HFFc6 (cell line): ENCODE measurements around the gene PTPRE. TPM values are rescaled to one million over a fixed set of nuclear protein-coding genes. Genes with fewer than 3 reads are reported as not detected.
A peak's percentile ranks its signal among the peaks of the same experiment; 100 is the strongest.

Experiments
- DNase-seq: peaks from one replicate; pipeline ENCODE4 v3.0.0-alpha.2; 2018
- H3K27ac Mint-ChIP-seq: 2 replicates; pipeline ENCODE4 v1.8.0; 2020; ENCODE audit warnings: mild to moderate bottlenecking, mixed read lengths
- H3K27me3 Mint-ChIP-seq: 2 replicates; pipeline ENCODE4 v1.8.0; 2021; ENCODE audit warnings: mild to moderate bottlenecking, moderate library complexity, mixed read lengths; ENCODE audit not compliant: insufficient read depth
- H3K36me3 Mint-ChIP-seq: 2 replicates; pipeline ENCODE4 v1.8.0; 2021; ENCODE audit warnings: low read depth, mixed read lengths
- H3K4me1 Mint-ChIP-seq: 2 replicates; pipeline ENCODE4 v1.8.0; 2020; ENCODE audit warnings: low read depth, mixed read lengths
- H3K4me3 Mint-ChIP-seq: 2 replicates; pipeline ENCODE4 v1.8.0; 2020; ENCODE audit warnings: mild to moderate bottlenecking, moderate library complexity, mixed read lengths
- H3K9me3 Mint-ChIP-seq: 2 replicates; pipeline ENCODE4 v1.8.0; 2020; ENCODE audit warnings: mild to moderate bottlenecking, mixed read lengths
- CTCF ChIP-seq: fragments of 200-600 bp; sonication (generic); IDR thresholded peaks from 2 replicates; pipeline ENCODE4 v1.5.0; 2021; ENCODE audit warnings: antibody characterized with exemption, mild to moderate bottlenecking
- total RNA-seq, 6 experiments: library from RNA; stranded (reverse); fragmentation: NEBNext Ultra II Directional; extraction: Animal tissue kit (Norgen Biotek cat#: 25700); gene quantifications; 2 replicates in 1 of 6; 3 replicates in 5 of 6; pipeline ENCODE4 v1.2.3, GENCODE V29; 2021

PTPRE gene
- total RNA-seq, 6 experiments from 2014 or later, result 0.14 to 0.37 (median 0.15) TPM; not detected in 3

- Mint-ChIP-seq H3K4me3 (no peak overlapping the region), H3K27me3 (peaks cover 25% of the 10 kb centered on the region), H3K27ac (no peak overlapping the region), H3K4me1 (peaks cover 13% of the 10 kb centered on the region), H3K36me3 (no peaks in the 10 kb centered on the region), H3K9me3 (no peaks in the 10 kb centered on the region)
- no peak for DNase-seq
- TF ChIP-seq CTCF, result no peak
Measured at GRCh38 chr10:128083191-128083895, 176.4 kb downstream of the PTPRE start.

GRCh38 chr10:128084364-128084763, 177.5 kb downstream of the PTPRE start:
- no peak for TF ChIP-seq CTCF
- H3K4me3 Mint-ChIP-seq, result peak overlapping the region; percentile 43; the same call in 1 of the 2 replicates
- H3K9me3 Mint-ChIP-seq, result no peaks in the 10 kb centered on the region
- H3K36me3 Mint-ChIP-seq, result no peaks in the 10 kb centered on the region
- H3K27me3 Mint-ChIP-seq, result peaks cover 28% of the 10 kb centered on the region
- H3K27ac Mint-ChIP-seq, result no peak overlapping the region
- no peak for DNase-seq
- H3K4me1 Mint-ChIP-seq, result peaks cover 13% of the 10 kb centered on the region

GRCh38 chr10:128084991-128085390, 178.1 kb downstream of the PTPRE start:
- Mint-ChIP-seq H3K27ac (no peak overlapping the region), H3K27me3 (peaks cover 30% of the 10 kb centered on the region), H3K36me3 (no peaks in the 10 kb centered on the region), H3K4me3 (no peak overlapping the region), H3K9me3 (no peaks in the 10 kb centered on the region), H3K4me1 (peaks cover 13% of the 10 kb centered on the region)
- no peak for DNase-seq
- no peak for TF ChIP-seq CTCF

GRCh38 chr10:128086003-128086863, 179.3 kb downstream of the PTPRE start:
- Mint-ChIP-seq H3K4me3 (no peak overlapping the region), H3K36me3 (no peaks in the 10 kb centered on the region), H3K27ac (no peak overlapping the region), H3K4me1 (peaks cover 13% of the 10 kb centered on the region), H3K27me3 (peaks cover 25% of the 10 kb centered on the region), H3K9me3 (no peaks in the 10 kb centered on the region)
- DNase-seq, result no peak
- TF ChIP-seq CTCF, result no peak

GRCh38 chr10:128087146-128087883, 180.4 kb downstream of the PTPRE start:
- no peak overlapping the region for H3K27ac Mint-ChIP-seq
- no peak for TF ChIP-seq CTCF
- H3K36me3 Mint-ChIP-seq, result no peaks in the 10 kb centered on the region
- DNase-seq, result no peak
- H3K9me3 Mint-ChIP-seq, result no peaks in the 10 kb centered on the region
- peaks cover 24% of the 10 kb centered on the region for H3K27me3 Mint-ChIP-seq
- H3K4me1 Mint-ChIP-seq, result peaks cover 13% of the 10 kb centered on the region
- no peak overlapping the region for H3K4me3 Mint-ChIP-seq
